WERI-Rb-1 (cell line): Measurements from ENCODE around the gene ZNF765.

ENCODE experiments used
- DNase-seq: peaks from one replicate; pipeline ENCODE4 v3.0.0-alpha.2; 2020
- H3K27ac ChIP-seq: fragments of 250-450 bp; sonication (Bioruptor Pico); 2 replicates; pipeline ENCODE4 v1.5.1; 2020; ENCODE audit warnings: mild to moderate bottlenecking, moderate library complexity
- H3K27me3 ChIP-seq: fragments of 250-450 bp; sonication (Bioruptor Pico); 2 replicates; pipeline ENCODE4 v1.5.1; 2021; ENCODE audit warnings: mild to moderate bottlenecking, low read depth, moderate library complexity; ENCODE audit not compliant: insufficient read depth, severe bottlenecking
- H3K36me3 ChIP-seq: fragments of 250-450 bp; sonication (Bioruptor Pico); 2 replicates; pipeline ENCODE4 v1.5.1; 2020; ENCODE audit warnings: mild to moderate bottlenecking, moderate library complexity
- H3K4me3 ChIP-seq: 2 replicates; pipeline ENCODE4 v1.5.1; 2011; ENCODE audit warnings: low read depth, mild to moderate bottlenecking, control low read depth, low read length
- H3K9me3 ChIP-seq: fragments of 250-450 bp; sonication (Bioruptor Pico); 2 replicates; pipeline ENCODE4 v1.5.1; 2021; ENCODE audit warnings: mild to moderate bottlenecking, moderate library complexity; ENCODE audit not compliant: severe bottlenecking
- TF ChIP-seq, protein P1 (sequence below): IDR thresholded peaks from 2 replicates; pipeline ENCODE4 v1.5.1; 2011; ENCODE audit warnings: low read depth, mild to moderate bottlenecking, control low read depth, inconsistent platforms, low read length

Gene ZNF765

DNA sequence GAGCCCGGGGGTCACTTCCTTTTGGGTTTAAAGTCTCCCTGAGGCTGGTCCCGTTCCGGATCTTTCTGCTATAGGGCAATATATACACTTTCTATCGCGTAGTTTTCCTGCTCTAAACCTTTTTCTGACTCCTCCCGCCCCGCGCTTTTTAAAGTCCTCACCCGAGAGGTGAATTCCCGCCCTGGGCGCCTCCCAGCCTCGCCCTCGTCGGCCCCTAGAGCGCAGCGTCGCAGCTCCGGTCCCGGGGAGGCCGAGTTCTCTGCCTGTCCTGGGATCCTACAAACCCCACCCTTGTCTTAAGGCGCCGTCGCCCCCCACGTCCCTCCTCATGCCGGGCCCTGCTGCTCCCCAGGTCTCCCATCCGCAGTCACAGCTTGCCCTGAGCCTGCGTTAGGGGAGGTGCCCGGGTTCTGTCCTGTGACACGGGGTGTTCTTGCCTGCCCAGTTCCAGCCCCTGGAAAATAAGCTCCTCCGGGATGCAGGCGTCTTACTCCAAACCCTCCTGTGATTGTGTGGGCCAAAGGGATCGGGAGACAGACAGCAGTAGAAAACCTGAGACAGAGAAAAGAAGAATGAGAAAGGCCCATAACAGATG lies 29.0 kb upstream of the ZNF765 start:
- peaks cover 8% of the 10 kb centered on the region for H3K27me3 ChIP-seq
- TF ChIP-seq, protein P1, sequence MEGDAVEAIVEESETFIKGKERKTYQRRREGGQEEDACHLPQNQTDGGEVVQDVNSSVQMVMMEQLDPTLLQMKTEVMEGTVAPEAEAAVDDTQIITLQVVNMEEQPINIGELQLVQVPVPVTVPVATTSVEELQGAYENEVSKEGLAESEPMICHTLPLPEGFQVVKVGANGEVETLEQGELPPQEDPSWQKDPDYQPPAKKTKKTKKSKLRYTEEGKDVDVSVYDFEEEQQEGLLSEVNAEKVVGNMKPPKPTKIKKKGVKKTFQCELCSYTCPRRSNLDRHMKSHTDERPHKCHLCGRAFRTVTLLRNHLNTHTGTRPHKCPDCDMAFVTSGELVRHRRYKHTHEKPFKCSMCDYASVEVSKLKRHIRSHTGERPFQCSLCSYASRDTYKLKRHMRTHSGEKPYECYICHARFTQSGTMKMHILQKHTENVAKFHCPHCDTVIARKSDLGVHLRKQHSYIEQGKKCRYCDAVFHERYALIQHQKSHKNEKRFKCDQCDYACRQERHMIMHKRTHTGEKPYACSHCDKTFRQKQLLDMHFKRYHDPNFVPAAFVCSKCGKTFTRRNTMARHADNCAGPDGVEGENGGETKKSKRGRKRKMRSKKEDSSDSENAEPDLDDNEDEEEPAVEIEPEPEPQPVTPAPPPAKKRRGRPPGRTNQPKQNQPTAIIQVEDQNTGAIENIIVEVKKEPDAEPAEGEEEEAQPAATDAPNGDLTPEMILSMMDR: no peak
- H3K27ac ChIP-seq: peak overlapping the region; percentile 66
- H3K9me3 ChIP-seq: no peaks in the 10 kb centered on the region
- H3K36me3 ChIP-seq: no peaks in the 10 kb centered on the region
- peak overlapping the region; percentile 78 for H3K4me3 ChIP-seq
- DNase-seq: peak; percentile 48

DNA sequence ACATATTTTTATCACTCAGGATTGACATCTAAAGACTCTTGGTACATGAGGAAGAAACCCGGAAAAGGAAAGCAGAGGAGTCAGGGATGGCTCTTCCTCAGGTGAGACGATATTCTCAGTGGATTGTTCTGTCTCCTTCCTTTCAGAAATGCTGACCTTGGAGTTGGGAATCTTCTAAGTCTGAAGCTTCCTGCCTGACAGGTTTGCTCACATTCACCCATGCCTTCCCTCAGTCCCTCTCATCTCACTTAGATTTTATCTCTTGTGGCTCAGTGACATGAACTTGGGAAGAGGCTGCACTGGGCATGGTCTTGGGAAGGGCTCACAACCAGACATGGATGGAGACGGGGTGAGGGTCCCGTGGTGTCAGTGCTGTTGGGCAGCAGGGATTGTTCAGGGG lies 22.8 kb upstream of the ZNF765 start:
- Histone ChIP-seq H3K9me3 (no peaks in the 10 kb centered on the region), H3K36me3 (no peaks in the 10 kb centered on the region), H3K27ac (no peak overlapping the region), H3K27me3 (no peaks in the 10 kb centered on the region), H3K4me3 (no peak overlapping the region)
- no peak for DNase-seq
- TF ChIP-seq, protein P1: no peak

DNA sequence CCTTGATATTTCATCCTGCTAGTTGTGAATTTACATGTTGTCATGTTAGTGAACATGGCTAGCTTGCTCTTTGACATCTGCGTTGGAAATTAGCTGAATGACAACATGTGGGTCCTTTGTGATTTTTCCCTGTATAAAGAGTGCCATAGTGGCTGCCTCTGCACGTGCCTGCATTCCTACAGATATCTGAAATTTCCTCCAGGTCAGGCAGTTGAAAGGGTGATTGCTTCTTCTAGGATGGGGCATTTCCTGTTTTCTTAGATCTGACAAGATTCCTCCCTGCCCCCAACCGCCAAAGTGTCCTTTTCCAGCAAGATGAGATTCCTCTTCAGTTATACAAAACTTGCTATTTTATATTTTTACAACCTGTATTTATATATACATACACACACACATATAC lies 20.7 kb upstream of the ZNF765 start:
- H3K4me3 ChIP-seq: no peak overlapping the region
- H3K27ac ChIP-seq: no peak overlapping the region
- peaks cover 2% of the 10 kb centered on the region for H3K36me3 ChIP-seq
- no peak for DNase-seq
- no peaks in the 10 kb centered on the region for H3K9me3 ChIP-seq
- TF ChIP-seq, protein P1: no peak
- no peaks in the 10 kb centered on the region for H3K27me3 ChIP-seq

DNA sequence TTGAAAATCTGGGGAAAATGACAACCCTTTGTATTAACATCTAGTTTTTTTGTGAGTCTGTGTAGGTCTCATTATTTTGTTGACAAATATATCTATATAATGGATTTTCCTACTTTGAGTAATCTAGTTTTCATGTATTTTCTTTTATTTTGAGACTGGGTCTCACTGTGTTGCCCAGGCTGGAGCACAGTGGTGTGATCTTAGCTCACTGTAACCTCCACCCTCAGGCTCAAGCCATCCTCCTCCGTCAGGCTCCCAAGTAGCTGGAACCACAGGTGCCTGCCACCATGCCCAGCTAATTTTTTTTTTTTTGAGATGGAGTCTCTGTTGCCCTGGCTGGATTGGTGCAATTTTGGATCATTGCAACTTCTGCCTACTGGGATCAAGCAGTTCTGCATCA lies 20.2 kb upstream of the ZNF765 start:
- TF ChIP-seq, protein P1: no peak
- no peak overlapping the region for H3K27ac ChIP-seq
- H3K9me3 ChIP-seq: no peaks in the 10 kb centered on the region
- H3K27me3 ChIP-seq: no peaks in the 10 kb centered on the region
- no peak for DNase-seq
- no peak overlapping the region for H3K4me3 ChIP-seq
- H3K36me3 ChIP-seq: peaks cover 4% of the 10 kb centered on the region

DNA sequence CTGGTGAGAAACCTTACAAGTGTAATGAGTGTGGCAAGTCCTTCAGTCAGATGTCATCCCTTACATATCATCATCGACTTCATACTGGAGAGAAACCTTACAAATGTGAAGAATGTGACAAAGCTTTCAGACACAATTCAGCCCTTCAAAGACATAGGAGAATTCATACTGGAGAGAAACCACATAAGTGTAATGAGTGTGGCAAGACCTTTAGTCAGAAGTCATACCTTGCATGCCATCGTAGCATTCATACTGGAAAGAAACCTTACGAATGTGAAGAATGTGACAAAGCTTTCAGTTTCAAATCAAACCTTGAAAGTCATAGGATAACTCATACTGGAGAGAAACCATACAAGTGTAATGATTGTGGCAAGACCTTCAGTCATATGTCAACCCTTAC lies 13.6 kb upstream of the ZNF765 start:
- H3K36me3 ChIP-seq: peaks cover 11% of the 10 kb centered on the region
- no peak overlapping the region for H3K4me3 ChIP-seq
- H3K27me3 ChIP-seq: no peaks in the 10 kb centered on the region
- TF ChIP-seq, protein P1: no peak
- no peak for DNase-seq
- no peak overlapping the region for H3K27ac ChIP-seq
- no peaks in the 10 kb centered on the region for H3K9me3 ChIP-seq

DNA sequence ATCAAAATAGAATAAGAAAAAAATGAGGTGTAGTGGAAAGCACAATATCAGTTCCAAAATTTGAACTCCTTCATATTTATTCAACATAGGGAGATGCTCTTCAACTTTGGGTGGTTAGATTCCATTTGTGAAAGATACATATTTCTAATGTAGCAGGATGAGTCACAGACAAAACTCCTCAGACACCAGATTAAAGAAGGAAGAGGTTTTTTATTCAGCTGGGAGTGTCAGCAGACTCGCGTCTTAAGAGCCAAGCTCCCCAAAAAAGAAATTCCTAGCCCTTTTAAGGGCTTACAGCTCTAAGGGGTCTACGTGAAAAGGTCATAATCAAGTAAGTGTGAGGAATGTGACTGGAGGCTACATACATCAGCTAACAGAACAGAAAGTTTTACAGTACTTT lies 6.8 kb upstream of the ZNF765 start:
- no peak overlapping the region for H3K27ac ChIP-seq
- no peaks in the 10 kb centered on the region for H3K36me3 ChIP-seq
- no peak overlapping the region for H3K4me3 ChIP-seq
- TF ChIP-seq, protein P1: no peak
- H3K27me3 ChIP-seq: no peaks in the 10 kb centered on the region
- H3K9me3 ChIP-seq: peaks cover 6% of the 10 kb centered on the region
- no peak for DNase-seq
